Activated T-cell treated with anti-CD3 and anti-CD28 coated beads, Interleukin-2, amount 50 U/mL, for 72 hours (primary cell): Measurements from ENCODE around the gene C2orf80. TPM values are rescaled to one million over a fixed set of nuclear protein-coding genes. Genes with fewer than 3 reads are reported as not detected.

Source experiments
- ATAC-seq, 2 donors: fragments of 150-1000 bp; cut with Tn5 transposase; replicated peaks in 1 of 2; 2 replicates each; pipeline ENCODE4 v1.10.0; 2021; ENCODE audit warnings: moderate library complexity in 2 of 2, mild to moderate bottlenecking in 1 of 2
- DNase-seq, 2 donors: peaks; one replicate each; pipeline ENCODE4 v3.0.0; 2021 to 2022; ENCODE audit warnings: mixed read lengths in 1 of 2
- H3K27ac Mint-ChIP-seq: one replicate; pipeline ENCODE4 v1.8.0; 2022; ENCODE audit warnings: mild to moderate bottlenecking, moderate library complexity, mixed read lengths
- H3K27me3 Mint-ChIP-seq: one replicate; pipeline ENCODE4 v1.8.0; 2022; ENCODE audit warnings: low read depth, mixed read lengths
- H3K36me3 Mint-ChIP-seq, 2 donors: one replicate each; pipeline ENCODE4 v1.8.0; 2022; ENCODE audit warnings: mixed read lengths in 2 of 2, mild to moderate bottlenecking in 1 of 2; ENCODE audit not compliant: insufficient read depth in 2 of 2
- H3K4me1 Mint-ChIP-seq: one replicate; pipeline ENCODE4 v1.8.0; 2022; ENCODE audit warnings: low read depth, mixed read lengths
- H3K4me3 Mint-ChIP-seq, 2 donors: one replicate each; pipeline ENCODE4 v1.8.0; 2022; ENCODE audit warnings: mild to moderate bottlenecking in 2 of 2, mixed read lengths in 2 of 2, moderate library complexity in 2 of 2
- H3K9me3 Mint-ChIP-seq, 2 donors: one replicate each; pipeline ENCODE4 v1.8.0; 2022; ENCODE audit warnings: mixed read lengths in 2 of 2
- total RNA-seq, 2 donors: library from RNA; stranded (reverse); gene quantifications; one replicate each; pipeline ENCODE4 v1.2.3, GENCODE V29; 2022

C2orf80 gene
- total RNA-seq, 2 donors from 2014 or later: not detected

GRCh38 chr2:208164951-208165755, 24.7 kb downstream of the C2orf80 start:
- Mint-ChIP-seq H3K4me3 (no peak overlapping the region), H3K36me3 (no peaks in the 10 kb centered on the region), H3K27me3 (peaks cover 14% of the 10 kb centered on the region)

DNA sequence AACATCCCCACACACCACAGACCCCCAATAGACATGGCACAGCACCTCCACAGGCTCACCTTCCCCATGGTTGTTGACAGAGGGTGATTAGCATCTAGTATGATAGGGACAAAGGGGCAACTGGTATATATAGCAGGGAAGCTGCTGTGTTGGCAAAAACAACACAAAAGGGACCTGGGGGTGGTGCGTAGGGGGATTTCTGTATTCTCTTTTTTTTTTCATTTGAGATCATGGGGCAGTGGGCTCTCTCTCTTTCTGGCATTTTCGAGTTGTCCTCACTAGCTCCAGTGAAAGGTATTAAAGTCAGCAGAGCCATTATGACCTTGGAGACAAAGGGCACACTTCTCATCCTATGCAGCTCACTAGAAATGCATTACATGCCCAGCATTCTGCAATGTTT, 26.3 kb downstream of the C2orf80 start, which contains the start of gene CRYGA:
CRYGA (minus strand) TSS at position 101 of the 400 bp plus-strand sequence; CDS start at position 68, 33 bp downstream.
- no peaks in the 10 kb centered on the region for H3K36me3 Mint-ChIP-seq
- H3K27ac Mint-ChIP-seq: no peak within 1 kb of the TSS
- ATAC-seq (no peak), DNase-seq (no peak)
- no peak within 1 kb of the TSS for H3K4me3 Mint-ChIP-seq
- H3K4me1 Mint-ChIP-seq: no peaks in the 10 kb centered on the region
- peaks cover 6% of the 10 kb centered on the region for H3K27me3 Mint-ChIP-seq
- H3K9me3 Mint-ChIP-seq: no peaks in the 10 kb centered on the region

More at GRCh38 chr2:208164951-208165755, 24.7 kb downstream of the C2orf80 start:
- Mint-ChIP-seq H3K27ac (no peak overlapping the region), H3K9me3 (no peaks in the 10 kb centered on the region), H3K4me1 (no peaks in the 10 kb centered on the region)
- ATAC-seq (no peak), DNase-seq (no peak)

GRCh38 chr2:208156439-208156838, 33.4 kb downstream of the C2orf80 start:
- H3K36me3 Mint-ChIP-seq: no peaks in the 10 kb centered on the region
- no peaks in the 10 kb centered on the region for H3K27me3 Mint-ChIP-seq
- no peaks in the 10 kb centered on the region for H3K9me3 Mint-ChIP-seq
- DNase-seq (no peak), ATAC-seq (no peak)
- H3K4me1 Mint-ChIP-seq: no peaks in the 10 kb centered on the region
- H3K27ac Mint-ChIP-seq: no peak overlapping the region
- H3K4me3 Mint-ChIP-seq: no peak overlapping the region

- H3K27me3 Mint-ChIP-seq: no peaks in the 10 kb centered on the region
- H3K36me3 Mint-ChIP-seq: no peaks in the 10 kb centered on the region
- H3K9me3 Mint-ChIP-seq: no peaks in the 10 kb centered on the region
- ATAC-seq (no peak), DNase-seq (no peak)
- H3K4me3 Mint-ChIP-seq: no peak overlapping the region
- H3K27ac Mint-ChIP-seq: no peak overlapping the region
- H3K4me1 Mint-ChIP-seq: no peaks in the 10 kb centered on the region
These were observed 36.7 kb downstream of the C2orf80 start for GRCh38 chr2:208153156-208153555.

DNA sequence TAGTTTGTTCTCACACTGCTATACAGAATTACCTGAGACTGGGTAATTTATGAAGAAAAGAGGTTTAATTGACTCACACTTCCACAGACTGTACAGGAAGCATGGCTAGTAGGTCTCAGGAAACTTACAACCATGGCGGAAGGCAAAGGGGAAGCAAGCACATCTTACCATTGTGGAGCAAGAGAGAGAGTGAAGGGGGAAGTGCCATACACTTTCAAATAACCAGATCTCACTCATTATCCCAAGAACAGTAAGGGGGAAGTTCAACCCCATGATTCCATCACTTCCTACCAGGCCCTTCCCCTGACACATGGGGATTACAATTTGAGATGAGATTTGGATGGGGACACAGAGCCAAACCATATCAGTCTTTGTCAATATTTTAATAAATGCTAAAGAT, 38.9 kb downstream of the C2orf80 start:
- H3K27me3 Mint-ChIP-seq: peaks cover 10% of the 10 kb centered on the region
- H3K9me3 Mint-ChIP-seq: no peaks in the 10 kb centered on the region
- no peaks in the 10 kb centered on the region for H3K4me1 Mint-ChIP-seq

GRCh38 chr2:208150094-208150493, 39.7 kb downstream of the C2orf80 start:
- no peak for DNase-seq
- Mint-ChIP-seq H3K9me3 (no peaks in the 10 kb centered on the region), H3K4me3 (no peak overlapping the region), H3K27me3 (peaks cover 10% of the 10 kb centered on the region), H3K27ac (no peak overlapping the region), H3K36me3 (no peaks in the 10 kb centered on the region), H3K4me1 (no peaks in the 10 kb centered on the region)
- no peak for ATAC-seq

More for the DNA sequence above, 38.9 kb downstream of the C2orf80 start:
- no peak for DNase-seq
- Mint-ChIP-seq H3K27ac (no peak overlapping the region), H3K36me3 (no peaks in the 10 kb centered on the region), H3K4me3 (no peak overlapping the region)
- no peak for ATAC-seq

- H3K9me3 Mint-ChIP-seq: peaks cover 0 to 2% of the 10 kb centered on the region in 2 donors
- no peak overlapping the region for H3K27ac Mint-ChIP-seq
- no peaks in the 10 kb centered on the region for H3K4me1 Mint-ChIP-seq
- DNase-seq (no peak), ATAC-seq (no peak)
- no peak overlapping the region for H3K4me3 Mint-ChIP-seq
- H3K36me3 Mint-ChIP-seq: no peaks in the 10 kb centered on the region
- H3K27me3 Mint-ChIP-seq: peaks cover 10% of the 10 kb centered on the region
These were observed 41.0 kb downstream of the C2orf80 start for GRCh38 chr2:208148803-208149202.

GRCh38 chr2:208147759-208148158, 42.1 kb downstream of the C2orf80 start:
- no peak for ATAC-seq
- peaks cover 10% of the 10 kb centered on the region for H3K27me3 Mint-ChIP-seq
- H3K36me3 Mint-ChIP-seq: no peaks in the 10 kb centered on the region
- no peak overlapping the region for H3K27ac Mint-ChIP-seq
- no peak overlapping the region for H3K4me3 Mint-ChIP-seq
- DNase-seq: no peak
- no peaks in the 10 kb centered on the region for H3K4me1 Mint-ChIP-seq
- H3K9me3 Mint-ChIP-seq: peaks cover 0 to 2% of the 10 kb centered on the region in 2 donors

DNA sequence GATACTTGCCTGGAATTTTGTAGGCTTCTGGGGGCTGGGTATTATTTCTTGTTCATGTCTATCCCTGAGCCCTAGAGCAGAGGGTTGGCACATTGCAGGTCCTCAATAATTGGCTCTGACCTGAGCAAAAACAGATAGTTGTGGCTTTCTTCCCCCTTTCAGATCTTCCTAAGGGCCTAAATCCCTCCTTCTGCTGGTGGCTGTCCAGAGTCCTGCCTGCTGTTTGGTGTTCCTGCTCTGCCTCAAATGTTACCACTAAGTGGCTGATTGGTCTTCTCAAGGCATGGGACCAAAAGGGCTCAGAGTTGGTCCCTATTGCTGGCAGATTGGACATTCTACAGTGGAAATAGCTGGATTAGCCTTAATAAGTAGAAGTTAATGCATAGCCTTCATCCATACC, 42.8 kb downstream of the C2orf80 start:
- H3K27ac Mint-ChIP-seq: no peak overlapping the region
- H3K4me1 Mint-ChIP-seq: no peaks in the 10 kb centered on the region
- peaks cover 0 to 2% of the 10 kb centered on the region in 2 donors for H3K9me3 Mint-ChIP-seq
- no peak overlapping the region for H3K4me3 Mint-ChIP-seq
- ATAC-seq: no peak
- no peaks in the 10 kb centered on the region for H3K36me3 Mint-ChIP-seq
- H3K27me3 Mint-ChIP-seq: peaks cover 10% of the 10 kb centered on the region
- no peak for DNase-seq

DNA sequence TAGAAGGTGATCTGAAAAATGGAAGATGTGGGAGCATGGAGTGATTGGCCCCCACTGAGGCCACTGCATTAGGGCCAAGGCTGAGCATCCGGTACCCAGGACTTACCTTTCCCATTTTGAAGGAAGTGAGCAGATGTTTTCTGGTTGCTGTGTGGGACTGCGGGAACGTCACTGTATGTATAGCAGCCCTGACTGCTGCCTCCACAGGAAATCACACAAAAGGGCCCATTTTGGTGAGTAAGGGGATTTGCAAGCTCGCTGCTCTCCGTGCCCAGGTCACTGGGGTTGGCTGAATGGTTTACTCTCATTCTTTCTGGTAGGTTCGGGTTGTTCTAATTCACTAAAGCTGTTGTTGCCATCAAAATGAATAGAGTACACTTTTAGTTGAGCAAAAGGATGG, 43.8 kb downstream of the C2orf80 start, which contains the start of gene CRYGB:
CRYGB (minus strand) TSS at position 153 of the 400 bp plus-strand sequence; CDS start at position 115, 38 bp downstream.
- H3K9me3 Mint-ChIP-seq: peaks cover 0 to 2% of the 10 kb centered on the region in 2 donors
- H3K36me3 Mint-ChIP-seq: no peaks in the 10 kb centered on the region
- H3K4me1 Mint-ChIP-seq: no peaks in the 10 kb centered on the region
- ATAC-seq (no peak), DNase-seq (no peak)
- H3K27ac Mint-ChIP-seq: no peak within 1 kb of the TSS
- peaks cover 10% of the 10 kb centered on the region for H3K27me3 Mint-ChIP-seq
- H3K4me3 Mint-ChIP-seq: no peak within 1 kb of the TSS

- no peak overlapping the region for H3K27ac Mint-ChIP-seq
- no peaks in the 10 kb centered on the region for H3K36me3 Mint-ChIP-seq
- no peak for DNase-seq
- no peak for ATAC-seq
- peaks cover 10% of the 10 kb centered on the region for H3K27me3 Mint-ChIP-seq
- peaks cover 0 to 2% of the 10 kb centered on the region in 2 donors for H3K9me3 Mint-ChIP-seq
- no peaks in the 10 kb centered on the region for H3K4me1 Mint-ChIP-seq
- no peak overlapping the region for H3K4me3 Mint-ChIP-seq
These were observed 46.7 kb downstream of the C2orf80 start for GRCh38 chr2:208142925-208143799.

GRCh38 chr2:208142240-208142924, 47.4 kb downstream of the C2orf80 start:
- peaks cover 0 to 3% of the 10 kb centered on the region in 2 donors for H3K9me3 Mint-ChIP-seq
- no peak overlapping the region for H3K27ac Mint-ChIP-seq
- no peaks in the 10 kb centered on the region for H3K4me1 Mint-ChIP-seq
- H3K27me3 Mint-ChIP-seq: peaks cover 4% of the 10 kb centered on the region
- no peak for ATAC-seq
- no peak for DNase-seq
- H3K4me3 Mint-ChIP-seq: no peak overlapping the region
- H3K36me3 Mint-ChIP-seq: peaks cover 0 to 2% of the 10 kb centered on the region in 2 donors
